LNCaP clone FGC (cell line): ENCODE measurements around the gene NECAB3.

Experiments used
- DNase-seq: peaks from one replicate; pipeline ENCODE4 v3.0.0-alpha.2; 2011; ENCODE audit warnings: low read depth
- H3K4me3 ChIP-seq: 2 replicates; pipeline ENCODE4 v1.5.1; 2011; ENCODE audit warnings: mild to moderate bottlenecking, low read depth, low read length, control low read depth
- TF ChIP-seq, protein P1 (sequence below): IDR thresholded peaks from 2 replicates; pipeline ENCODE4 v1.5.1; 2012; ENCODE audit warnings: mild to moderate bottlenecking; ENCODE audit not compliant: control insufficient read depth, insufficient read depth; ENCODE audit errors: extremely low read depth

Gene NECAB3

DNA sequence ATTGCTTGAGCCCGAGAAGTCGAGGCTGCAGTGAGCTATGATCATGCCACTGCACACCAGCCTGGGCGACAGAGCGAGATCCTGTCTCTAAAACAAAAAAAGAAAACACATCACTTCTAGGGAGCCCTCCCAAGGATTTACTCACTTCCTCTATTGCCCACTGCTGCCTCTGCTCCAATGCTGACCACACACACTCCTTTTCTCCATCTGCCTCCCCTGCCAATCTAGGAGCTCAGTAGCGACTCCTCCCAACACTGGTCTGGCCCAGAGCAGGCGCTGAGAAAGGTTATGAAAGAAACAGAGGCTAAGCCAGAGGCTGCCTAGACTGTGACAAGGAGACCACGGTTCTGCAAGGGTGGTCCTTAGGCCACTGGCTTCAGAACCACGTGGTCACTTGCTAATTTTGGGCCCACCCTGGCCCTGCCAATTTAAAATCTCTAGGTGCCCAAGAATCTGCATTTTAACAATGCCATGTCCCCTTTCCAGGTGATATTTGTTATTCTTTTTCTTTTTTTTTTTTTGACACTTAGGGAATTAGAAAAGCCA lies 13.2 kb upstream of the NECAB3 start:
- no peak overlapping the region for H3K4me3 ChIP-seq
- TF ChIP-seq, protein P1, sequence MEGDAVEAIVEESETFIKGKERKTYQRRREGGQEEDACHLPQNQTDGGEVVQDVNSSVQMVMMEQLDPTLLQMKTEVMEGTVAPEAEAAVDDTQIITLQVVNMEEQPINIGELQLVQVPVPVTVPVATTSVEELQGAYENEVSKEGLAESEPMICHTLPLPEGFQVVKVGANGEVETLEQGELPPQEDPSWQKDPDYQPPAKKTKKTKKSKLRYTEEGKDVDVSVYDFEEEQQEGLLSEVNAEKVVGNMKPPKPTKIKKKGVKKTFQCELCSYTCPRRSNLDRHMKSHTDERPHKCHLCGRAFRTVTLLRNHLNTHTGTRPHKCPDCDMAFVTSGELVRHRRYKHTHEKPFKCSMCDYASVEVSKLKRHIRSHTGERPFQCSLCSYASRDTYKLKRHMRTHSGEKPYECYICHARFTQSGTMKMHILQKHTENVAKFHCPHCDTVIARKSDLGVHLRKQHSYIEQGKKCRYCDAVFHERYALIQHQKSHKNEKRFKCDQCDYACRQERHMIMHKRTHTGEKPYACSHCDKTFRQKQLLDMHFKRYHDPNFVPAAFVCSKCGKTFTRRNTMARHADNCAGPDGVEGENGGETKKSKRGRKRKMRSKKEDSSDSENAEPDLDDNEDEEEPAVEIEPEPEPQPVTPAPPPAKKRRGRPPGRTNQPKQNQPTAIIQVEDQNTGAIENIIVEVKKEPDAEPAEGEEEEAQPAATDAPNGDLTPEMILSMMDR, result no peak
- no peak for DNase-seq

DNA sequence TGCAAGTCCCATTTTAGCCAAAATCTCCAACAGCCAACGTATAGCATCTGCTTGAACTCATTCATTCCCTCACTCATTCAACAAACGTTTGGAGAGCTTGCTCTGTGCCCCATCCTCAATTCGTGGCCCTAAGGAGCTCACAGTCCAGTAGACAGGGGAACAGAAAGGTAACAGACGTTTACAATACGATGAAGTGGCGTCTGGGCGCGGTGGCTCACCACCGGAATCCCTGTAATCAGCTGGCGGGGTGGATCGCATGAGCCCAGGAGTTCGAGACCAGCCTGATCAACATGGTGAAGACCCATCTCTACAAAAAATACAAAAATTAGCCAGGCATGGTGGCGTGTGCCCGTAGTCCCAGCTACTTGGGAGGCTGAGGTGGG lies 12.7 kb upstream of the NECAB3 start:
- peak overlapping the region; percentile 37 for H3K4me3 ChIP-seq
- TF ChIP-seq, protein P1, result no peak

DNA sequence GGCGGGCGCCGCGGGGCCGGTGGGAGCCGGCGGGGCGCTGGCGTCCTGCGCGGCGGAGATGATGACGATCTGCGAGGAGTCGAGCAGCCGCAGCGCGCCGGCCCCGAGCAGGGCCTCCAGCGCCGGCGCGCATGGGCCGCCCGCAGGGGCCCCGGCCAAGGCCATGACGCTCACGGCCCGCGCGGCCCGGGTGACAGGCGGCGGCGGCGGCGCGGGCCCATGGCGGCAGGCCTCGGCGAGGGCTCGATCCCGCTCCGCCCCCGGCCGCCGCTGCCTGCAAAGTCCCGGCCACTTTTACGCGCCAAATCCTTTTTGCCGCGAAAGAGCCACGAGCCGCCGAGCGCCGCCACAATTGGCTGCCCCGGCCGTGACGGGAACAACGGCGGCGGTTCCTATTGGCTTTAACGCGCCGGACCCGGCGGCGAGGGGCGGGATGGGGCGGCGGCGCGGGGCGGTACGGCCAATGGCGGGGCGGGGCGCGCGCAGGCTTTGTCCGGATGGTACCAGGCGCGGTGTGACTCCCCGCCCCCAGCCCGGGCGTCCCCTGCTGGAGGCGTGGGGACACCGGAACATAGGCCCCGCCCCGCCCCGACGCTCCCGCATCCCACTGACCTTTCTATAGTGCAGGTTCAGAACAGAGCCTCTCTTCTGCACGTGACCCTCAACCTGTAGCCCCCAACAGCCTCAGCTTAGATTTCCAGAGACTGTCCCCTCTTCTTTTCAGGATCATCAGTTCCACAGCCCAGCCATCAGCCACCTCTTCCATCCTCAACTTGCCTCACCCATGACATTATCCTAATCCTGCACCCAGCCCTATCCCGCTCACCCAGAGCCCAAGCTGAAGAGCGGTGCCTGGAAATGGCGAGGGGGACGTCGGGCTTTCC lies 12.1 kb upstream of the NECAB3 start, which contains the start of gene E2F1:
TSS of gene E2F1 (minus strand) at position 286 of the 884 bp plus-strand sequence. CDS start at position 165, 121 bp downstream.
- DNase-seq, result peak; percentile 68
- TF ChIP-seq, protein P1, result peak; percentile 29; the same call in 1 of the 2 replicates
- H3K4me3 ChIP-seq, result peak within 1 kb of the TSS; percentile 69

More for the DNA sequence above, 12.7 kb upstream of the NECAB3 start:
- no peak for DNase-seq

DNA sequence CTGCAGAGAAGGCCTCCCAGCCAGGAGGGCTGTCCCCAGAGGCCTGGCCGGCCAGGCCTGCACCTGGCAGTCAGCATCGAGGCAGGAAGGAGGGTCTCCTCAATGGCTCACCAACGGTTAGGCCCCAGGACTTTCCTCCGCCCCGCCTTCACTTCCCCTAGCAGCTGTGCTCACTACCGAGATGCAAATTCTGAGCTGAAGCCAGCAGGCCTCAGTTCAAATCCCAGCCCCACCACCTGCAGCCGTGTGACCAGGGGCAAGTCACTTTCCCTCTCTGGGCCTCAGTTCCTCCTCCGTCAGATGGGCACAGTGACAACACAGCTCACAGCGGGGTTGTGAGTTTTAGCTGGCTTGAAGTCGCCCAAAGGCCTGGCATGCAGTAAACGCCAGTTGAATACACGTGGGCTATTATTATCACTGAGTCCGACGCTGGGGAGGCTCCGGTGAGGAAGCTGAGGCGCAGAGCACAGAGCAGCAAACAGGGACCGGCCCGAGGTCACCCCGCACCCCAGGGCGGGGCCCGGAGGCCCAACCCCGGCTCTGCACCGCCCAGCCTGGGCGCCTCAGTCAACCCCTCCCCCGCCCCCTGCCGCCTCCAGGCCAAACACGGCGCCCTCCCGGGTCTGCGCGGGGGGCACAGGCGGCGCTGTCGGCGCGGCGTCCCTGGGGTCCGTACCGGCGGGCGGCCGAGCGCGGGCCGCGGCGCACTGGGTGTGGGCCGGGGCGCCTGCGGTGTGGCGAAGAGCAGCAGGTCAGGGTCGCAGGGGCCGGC lies 11.3 kb upstream of the NECAB3 start:
- peak overlapping the region; percentile 69 for H3K4me3 ChIP-seq
- TF ChIP-seq, protein P1, result no peak
- DNase-seq, result no peak

DNA sequence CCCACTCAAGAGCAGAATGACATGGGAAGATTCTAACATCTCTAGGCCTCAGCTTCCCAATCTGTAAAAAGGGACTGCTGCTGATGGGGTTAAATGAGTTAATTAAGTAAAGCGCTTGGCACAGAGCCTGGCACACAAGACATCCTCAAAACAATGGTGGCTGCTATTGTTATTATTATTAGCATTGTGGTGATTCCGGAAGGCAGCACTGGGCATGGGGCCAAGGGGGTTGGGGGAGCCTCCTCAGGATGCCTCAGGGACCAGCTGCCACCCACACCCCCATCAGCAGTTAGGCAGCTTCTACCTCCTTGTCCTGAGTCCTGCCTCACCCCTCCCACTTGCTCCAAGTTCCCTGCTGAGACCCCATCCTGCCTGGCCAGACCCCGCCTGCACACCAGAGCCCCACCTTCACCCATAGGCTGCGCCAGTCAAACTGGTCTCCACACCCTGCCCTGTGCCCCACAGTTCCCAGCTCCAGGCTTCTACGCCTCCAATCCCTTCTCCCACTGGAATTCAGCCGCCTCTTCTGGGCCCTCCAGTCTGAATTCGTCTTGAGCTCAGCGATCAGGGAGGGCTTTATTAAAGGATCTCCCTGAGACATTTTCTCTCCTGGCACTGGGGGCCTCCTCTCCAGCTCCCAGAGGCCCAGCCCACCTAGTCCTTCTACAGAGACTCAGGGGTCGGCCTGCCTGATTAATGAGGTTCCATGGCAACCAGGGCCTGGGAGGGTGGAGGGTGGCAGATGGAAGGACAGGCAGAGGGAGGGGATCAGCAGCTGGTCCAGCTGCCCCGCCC lies 10.5 kb upstream of the NECAB3 start:
- DNase-seq, result no peak
- TF ChIP-seq, protein P1, result no peak
- peak overlapping the region; percentile 69 for H3K4me3 ChIP-seq

DNA sequence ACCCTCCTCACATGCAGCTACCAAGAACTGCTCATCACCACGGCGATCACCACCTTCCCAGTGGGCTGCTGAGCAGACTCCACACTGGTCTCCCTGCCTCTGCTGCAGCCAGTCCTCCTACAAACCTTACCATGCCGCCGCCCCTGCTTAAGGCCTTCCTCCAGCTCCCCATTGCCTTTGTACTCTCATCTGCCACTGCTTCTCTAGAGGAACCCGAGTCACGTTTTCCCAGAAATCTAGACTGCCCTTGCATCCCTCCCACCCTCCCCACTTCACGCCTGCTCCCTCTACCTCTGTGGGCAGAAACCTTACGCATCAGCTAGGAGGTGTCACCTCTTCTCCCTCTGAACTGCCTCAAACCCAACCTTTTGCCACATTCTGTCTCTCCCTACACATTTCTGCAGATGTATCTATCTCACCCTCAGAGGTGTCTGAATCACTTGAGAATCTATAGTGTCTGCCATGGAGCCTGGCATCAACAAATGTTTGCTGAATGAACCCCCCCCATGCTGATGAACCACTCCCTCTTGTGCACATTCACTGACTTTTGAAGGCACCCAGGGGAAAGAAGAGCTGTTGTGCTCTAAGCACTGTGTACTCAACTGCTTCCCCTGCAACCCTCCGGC lies 7.6 kb upstream of the NECAB3 start:
- DNase-seq, result no peak
- TF ChIP-seq, protein P1, result no peak
- no peak overlapping the region for H3K4me3 ChIP-seq
